Spleen (tissue), 11 donors: ENCODE measurements around the gene MRPL32. TPM values are rescaled to one million over a fixed set of nuclear protein-coding genes. Genes with fewer than 3 reads are reported as not detected.

Source experiments
- DNase-seq: peaks from one replicate; pipeline ENCODE4 v3.0.0-alpha.2; 2020
- H3K27ac ChIP-seq, 8 donors: fragments of 200-600 bp; sonication (generic) in 7 of 8; 1 replicate in 4 of 8; 2 replicates in 4 of 8; pipeline versions ENCODE4 v1.5.0 to v1.8.0; 2016 to 2021; ENCODE audit warnings: inconsistent platforms in 4 of 8, mild to moderate bottlenecking in 4 of 8, moderate library complexity in 1 of 8
- H3K27me3 ChIP-seq, 7 donors: fragments of 200-600 bp; sonication (generic) in 6 of 7; replicated peaks in 1 of 7; 1 replicate in 4 of 7; 2 replicates in 3 of 7; pipeline versions ENCODE4 v1.5.0 to v1.8.0; 2016 to 2021; ENCODE audit warnings: inconsistent platforms in 3 of 7, mild to moderate bottlenecking in 1 of 7
- H3K36me3 ChIP-seq, 6 donors: fragments of 200-600 bp; sonication (generic) in 5 of 6; 1 replicate in 4 of 6; 2 replicates in 2 of 6; pipeline versions ENCODE4 v1.5.0 to v1.8.0; 2016 to 2021; ENCODE audit warnings: inconsistent platforms in 2 of 6
- H3K4me1 ChIP-seq, 6 donors: fragments of 200-600 bp; sonication (generic) in 5 of 6; 1 replicate in 3 of 6; 2 replicates in 3 of 6; pipeline versions ENCODE4 v1.5.0 to v1.8.0; 2016 to 2021; ENCODE audit warnings: inconsistent platforms in 3 of 6
- H3K4me3 ChIP-seq, 8 donors: fragments of 200-600 bp; sonication (generic) in 7 of 8; 1 replicate in 4 of 8; 2 replicates in 4 of 8; pipeline versions ENCODE4 v1.5.0 to v1.8.0; 2016 to 2021; ENCODE audit warnings: inconsistent platforms in 4 of 8, mild to moderate bottlenecking in 4 of 8, moderate library complexity in 2 of 8
- H3K9me3 ChIP-seq, 8 donors: fragments of 200-600 bp; sonication (generic) in 7 of 8; 1 replicate in 4 of 8; 2 replicates in 4 of 8; pipeline versions ENCODE4 v1.5.0 to v1.8.0; 2016 to 2021; ENCODE audit warnings: inconsistent platforms in 4 of 8
- POLR2A ChIP-seq, 3 donors: fragments of 450-650 bp; IDR thresholded peaks; one replicate each; pipeline ENCODE4 v1.5.1; 2017; ENCODE audit warnings: antibody characterized with exemption in 3 of 3, mild to moderate bottlenecking in 1 of 3
- POLR2AphosphoS5 ChIP-seq, 3 donors: sonication (generic); formaldehyde crosslinking; IDR thresholded peaks; one replicate each; pipeline ENCODE4 v1.5.1; 2017; ENCODE audit warnings: antibody characterized with exemption in 3 of 3
- WGBS, 5 donors: extraction: QIAGEN DNeasy Blood & Tissue Kit in 3 of 5; methylation state at CpG; one replicate each; pipeline versions ENCODE4 v1.1.5 to v1.1.7; 2013 to 2018; 5-methylcytosine and 5-hydroxymethylcytosine counted together
- intact Hi-C: fragments of 100-400 bp; cut with DNase I; formaldehyde crosslinking; loops from one replicate; pipeline ENCODE4 v1.15.0; 2023; ENCODE audit warnings: low total_unique reads
- polyA plus RNA-seq, 3 donors: library from polyadenylated mRNA; stranded (reverse); fragments of 200-250 nt; gene quantifications; one replicate each; pipeline ENCODE4 v1.2.1, GENCODE V29; 2013
- total RNA-seq, 7 donors: library from RNA; depleted of rRNA in 3 of 7; stranded (reverse); fragments of >200 nt in 3 of 7; fragmentation: NEBNext Ultra II Directional in 4 of 7; extraction: Animal tissue kit (Norgen Biotek cat#: 25700) in 4 of 7; gene quantifications; one replicate each; pipeline versions ENCODE4 v1.1.0 to v1.2.1, GENCODE V29; 2016 to 2021
- TF ChIP-seq, protein P1 (sequence below), 11 experiments: fragments of 200-600 bp in 7 of 11; fragments of 450-650 bp in 4 of 11; sonication (generic) in 4 of 11; IDR thresholded peaks in 8 of 11; conservative IDR thresholded peaks in 3 of 11; 1 replicate in 7 of 11; 2 replicates in 4 of 11; pipeline versions ENCODE4 v1.4.0 to v1.8.0; 2016 to 2021; ENCODE audit warnings: antibody characterized with exemption in 11 of 11, inconsistent platforms in 4 of 11, mild to moderate bottlenecking in 1 of 11
- donor health status: healthy with polysubstance abuse.
- donor health status: DM: no; HTN: no; CAD: no; lungs with moderate emphysema.
- donor health status: DM: no; HTN: no; CAD: no.
- donor health status: Bipolar disorder and iron deficiency.
- donor health status: healthy.
- donor health status: DM: no; HTN: no; CAD: no.
- donor health status: DM: yes; HTN: yes; CAD: no.

The MRPL32 gene
- total and polyA plus RNA-seq, 10 donors = 27.7 to 59.4 (median 36.9) TPM

DNA sequence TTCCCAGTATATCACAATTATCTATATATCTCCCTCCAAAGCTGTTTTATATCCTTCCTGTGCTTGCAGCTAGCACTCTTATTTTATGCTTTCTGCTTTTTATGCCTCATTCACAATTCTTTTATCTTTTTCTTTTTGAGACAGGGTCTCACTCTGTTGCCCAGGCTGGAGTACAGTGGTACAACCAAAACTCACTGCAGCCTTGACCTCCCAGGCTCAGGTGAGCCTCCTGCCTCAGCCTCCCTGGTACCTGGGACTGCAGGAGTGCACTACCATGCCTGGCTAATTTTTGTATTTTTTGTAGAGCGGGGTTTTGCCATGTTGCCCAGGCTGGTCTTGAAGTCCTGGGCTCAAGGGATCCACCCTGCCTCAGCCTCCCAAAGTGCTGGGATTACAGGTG, 26.0 kb upstream of the MRPL32 start:
- Histone ChIP-seq H3K27ac (no peak overlapping the region), H3K4me3 (no peak overlapping the region), H3K4me1 (peaks cover 6 to 38% (median 12%) of the 10 kb centered on the region in 6 donors), H3K36me3 (no peaks in the 10 kb centered on the region), H3K27me3 (no peaks in the 10 kb centered on the region), H3K9me3 (no peaks in the 10 kb centered on the region)
- TF ChIP-seq POLR2A (IDR thresholded peaks at IDR 0.05) (no peak), POLR2AphosphoS5 (IDR thresholded peaks at IDR 0.05) (no peak)
- TF ChIP-seq, protein P1, sequence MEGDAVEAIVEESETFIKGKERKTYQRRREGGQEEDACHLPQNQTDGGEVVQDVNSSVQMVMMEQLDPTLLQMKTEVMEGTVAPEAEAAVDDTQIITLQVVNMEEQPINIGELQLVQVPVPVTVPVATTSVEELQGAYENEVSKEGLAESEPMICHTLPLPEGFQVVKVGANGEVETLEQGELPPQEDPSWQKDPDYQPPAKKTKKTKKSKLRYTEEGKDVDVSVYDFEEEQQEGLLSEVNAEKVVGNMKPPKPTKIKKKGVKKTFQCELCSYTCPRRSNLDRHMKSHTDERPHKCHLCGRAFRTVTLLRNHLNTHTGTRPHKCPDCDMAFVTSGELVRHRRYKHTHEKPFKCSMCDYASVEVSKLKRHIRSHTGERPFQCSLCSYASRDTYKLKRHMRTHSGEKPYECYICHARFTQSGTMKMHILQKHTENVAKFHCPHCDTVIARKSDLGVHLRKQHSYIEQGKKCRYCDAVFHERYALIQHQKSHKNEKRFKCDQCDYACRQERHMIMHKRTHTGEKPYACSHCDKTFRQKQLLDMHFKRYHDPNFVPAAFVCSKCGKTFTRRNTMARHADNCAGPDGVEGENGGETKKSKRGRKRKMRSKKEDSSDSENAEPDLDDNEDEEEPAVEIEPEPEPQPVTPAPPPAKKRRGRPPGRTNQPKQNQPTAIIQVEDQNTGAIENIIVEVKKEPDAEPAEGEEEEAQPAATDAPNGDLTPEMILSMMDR (IDR thresholded peaks at IDR 0.05 in 8 of 11, conservative IDR thresholded peaks at IDR 0.05 in 3 of 11) = no peak
- no peak for DNase-seq
- WGBS, 5 donors = 91 to 100% (median 96%) methylated on average over 1 of the region's 1 CpG
- intact Hi-C loops = no loop called here

DNA sequence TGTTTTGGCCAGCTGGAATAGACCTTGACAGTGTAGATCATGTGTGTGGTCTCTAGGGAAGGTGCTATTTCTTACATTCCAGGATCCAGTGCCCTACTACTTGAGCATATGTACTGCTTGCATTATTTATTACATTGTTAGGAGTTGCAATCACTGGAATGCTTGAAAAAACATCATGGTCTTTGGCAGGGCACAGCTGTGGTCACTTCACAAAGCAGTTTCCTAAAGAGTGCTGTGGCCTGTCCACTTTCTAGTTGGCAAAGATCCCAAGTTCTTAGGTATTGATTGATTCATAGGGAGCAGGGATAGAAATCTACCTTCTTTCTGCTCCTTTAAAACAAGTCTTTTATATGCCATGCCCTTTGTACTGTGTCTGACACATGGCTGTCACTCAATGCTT, 24.9 kb upstream of the MRPL32 start:
- Histone ChIP-seq H3K9me3 (no peaks in the 10 kb centered on the region), H3K4me1 (peaks cover 10 to 44% (median 16%) of the 10 kb centered on the region in 6 donors), H3K27ac (peak overlapping the region in 2 of 8 donors; percentile 19 to 58), H3K36me3 (no peaks in the 10 kb centered on the region), H3K4me3 (no peak overlapping the region), H3K27me3 (no peaks in the 10 kb centered on the region)
- intact Hi-C loops = no loop called here
- DNase-seq = no peak
- TF ChIP-seq, protein P1 (IDR thresholded peaks at IDR 0.05 in 8 of 11, conservative IDR thresholded peaks at IDR 0.05 in 3 of 11) = no peak
- TF ChIP-seq POLR2A (IDR thresholded peaks at IDR 0.05) (no peak), POLR2AphosphoS5 (IDR thresholded peaks at IDR 0.05) (no peak)

DNA sequence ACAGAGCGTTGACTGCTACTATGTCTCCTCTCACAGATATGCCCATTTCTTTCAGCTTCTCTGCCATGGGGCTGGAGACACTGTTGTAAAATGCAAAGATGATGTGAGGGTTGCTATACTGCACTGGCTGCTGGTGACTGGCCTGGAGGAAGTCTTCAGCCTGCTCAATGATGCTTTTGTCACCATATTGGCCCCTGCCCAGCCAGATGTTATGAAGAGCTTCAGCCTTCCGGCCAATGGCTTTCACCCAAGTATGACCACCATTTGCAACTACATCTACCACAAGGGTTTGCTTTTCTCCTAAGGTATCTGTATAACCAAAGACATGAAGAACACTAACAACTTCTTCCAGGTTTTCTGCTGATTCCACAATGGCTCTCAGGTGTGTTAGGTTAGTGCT, 21.9 kb upstream of the MRPL32 start:
- WGBS, 5 donors = 94 to 100% (median 97%) methylated on average over 2 of the region's 2 CpGs
- Histone ChIP-seq H3K27me3 (no peaks in the 10 kb centered on the region), H3K27ac (no peak overlapping the region), H3K36me3 (peaks cover 0 to 9% (median 0%) of the 10 kb centered on the region in 6 donors), H3K9me3 (no peaks in the 10 kb centered on the region), H3K4me1 (peaks cover 10 to 73% (median 33%) of the 10 kb centered on the region in 6 donors), H3K4me3 (peak overlapping the region in 1 of 8 donors; percentile 81)
- DNase-seq = no peak
- intact Hi-C loops = no loop called here
- no peak for TF ChIP-seq POLR2AphosphoS5 (IDR thresholded peaks at IDR 0.05)
- TF ChIP-seq POLR2A (IDR thresholded peaks at IDR 0.05) = no peak
- TF ChIP-seq, protein P1 (IDR thresholded peaks at IDR 0.05 in 8 of 11, conservative IDR thresholded peaks at IDR 0.05 in 3 of 11) = no peak

DNA sequence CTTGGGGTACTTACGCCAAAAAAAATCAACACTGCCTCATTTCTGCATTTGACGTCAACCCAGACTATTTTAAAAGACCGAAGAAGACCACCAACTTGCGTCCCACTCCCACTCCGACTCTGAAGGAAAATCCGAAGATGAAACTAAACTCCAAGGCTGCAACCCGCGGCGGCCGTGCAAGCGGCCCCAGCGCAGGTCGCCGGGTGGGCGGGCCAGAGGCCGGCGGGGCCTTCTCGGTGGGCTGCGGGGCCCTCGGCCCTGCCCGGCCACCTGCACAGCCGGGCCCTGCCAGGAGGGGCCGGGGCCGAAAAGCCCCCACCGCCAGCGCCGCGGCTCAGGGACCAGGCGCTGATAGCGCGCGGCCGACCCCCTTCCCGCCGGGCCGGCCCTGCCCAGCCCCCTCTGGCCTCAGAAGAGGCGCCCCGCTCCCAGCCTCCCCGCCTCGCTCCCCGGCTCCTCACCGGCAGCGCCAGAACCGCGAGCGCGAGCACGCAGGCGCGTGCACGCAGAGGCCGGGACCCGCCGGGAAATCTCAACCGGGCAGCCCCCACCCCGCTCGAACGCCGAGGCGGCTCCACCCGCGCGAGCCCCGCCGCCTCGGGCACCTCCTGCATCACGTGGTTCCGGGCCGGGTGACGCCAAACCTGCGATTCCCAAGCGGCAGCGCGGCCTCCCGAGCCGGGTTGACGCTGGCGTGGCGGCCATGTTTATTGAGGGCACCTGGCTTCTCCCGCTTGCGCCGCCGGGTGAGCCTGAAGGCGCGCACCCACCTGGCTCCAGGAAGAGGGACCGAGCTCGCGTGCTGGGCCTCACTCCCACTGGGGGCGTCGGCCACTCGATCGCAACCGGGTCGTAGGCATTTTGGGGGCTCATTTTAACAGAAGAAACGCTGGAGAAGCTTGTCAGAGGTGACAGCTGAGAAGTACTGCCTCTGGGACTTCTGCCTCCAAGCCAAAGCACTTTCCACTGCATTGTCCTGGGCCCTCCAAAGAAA, 20.4 kb upstream of the MRPL32 start, which contains the start of gene C7orf25:
Gene C7orf25, minus strand, starts transcription at position 617 of the 994 bp plus-strand sequence. CDS start 1,170 bp downstream, outside the sequence.
- peak within 1 kb of the TSS; percentile 61 to 95 (median 86) for H3K27ac ChIP-seq
- H3K9me3 ChIP-seq = no peaks in the 10 kb centered on the region
- 0 to 1% (median 0%) methylated on average over 20 to 95 of the region's 95 CpGs for WGBS, 5 donors
- no peaks in the 10 kb centered on the region for H3K27me3 ChIP-seq
- intact Hi-C loops = no loop called here
- peak; percentile 100 for DNase-seq
- H3K4me3 ChIP-seq = peak within 1 kb of the TSS; percentile 73 to 95 (median 80)
- peaks cover 0 to 23% (median 11%) of the 10 kb centered on the region in 6 donors for H3K36me3 ChIP-seq
- TF ChIP-seq POLR2A (IDR thresholded peaks at IDR 0.05) (no peak), POLR2AphosphoS5 (IDR thresholded peaks at IDR 0.05) (peak; percentile 91 to 96 (median 92))
- TF ChIP-seq, protein P1 (IDR thresholded peaks at IDR 0.05 in 8 of 11, conservative IDR thresholded peaks at IDR 0.05 in 3 of 11) = peak in 1 of 11 experiments; percentile 20
- H3K4me1 ChIP-seq = peaks cover 10 to 78% (median 36%) of the 10 kb centered on the region in 6 donors
